Measurements from ENCODE around the gene APBB2.

DNA sequence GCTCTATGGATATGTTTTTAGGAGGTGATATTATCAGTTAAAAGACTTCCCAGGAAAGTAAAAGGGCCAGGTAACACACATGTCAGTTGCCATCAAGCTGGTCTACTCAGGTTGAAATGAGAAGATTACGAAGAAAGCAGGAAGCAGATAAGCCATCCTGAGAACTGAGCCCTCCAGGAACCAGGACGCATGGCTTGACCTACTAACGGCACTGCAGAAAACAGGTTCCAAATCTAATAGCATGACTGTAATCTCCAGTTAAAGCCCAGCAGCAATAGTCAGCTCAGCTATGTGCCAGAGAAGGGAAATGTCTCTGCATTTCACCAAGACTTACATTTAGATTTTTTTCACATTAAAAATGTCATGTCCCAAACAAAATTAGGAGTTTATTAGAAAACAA lies 77.9 kb downstream of the APBB2 start:
- TF ChIP-seq, protein P1, sequence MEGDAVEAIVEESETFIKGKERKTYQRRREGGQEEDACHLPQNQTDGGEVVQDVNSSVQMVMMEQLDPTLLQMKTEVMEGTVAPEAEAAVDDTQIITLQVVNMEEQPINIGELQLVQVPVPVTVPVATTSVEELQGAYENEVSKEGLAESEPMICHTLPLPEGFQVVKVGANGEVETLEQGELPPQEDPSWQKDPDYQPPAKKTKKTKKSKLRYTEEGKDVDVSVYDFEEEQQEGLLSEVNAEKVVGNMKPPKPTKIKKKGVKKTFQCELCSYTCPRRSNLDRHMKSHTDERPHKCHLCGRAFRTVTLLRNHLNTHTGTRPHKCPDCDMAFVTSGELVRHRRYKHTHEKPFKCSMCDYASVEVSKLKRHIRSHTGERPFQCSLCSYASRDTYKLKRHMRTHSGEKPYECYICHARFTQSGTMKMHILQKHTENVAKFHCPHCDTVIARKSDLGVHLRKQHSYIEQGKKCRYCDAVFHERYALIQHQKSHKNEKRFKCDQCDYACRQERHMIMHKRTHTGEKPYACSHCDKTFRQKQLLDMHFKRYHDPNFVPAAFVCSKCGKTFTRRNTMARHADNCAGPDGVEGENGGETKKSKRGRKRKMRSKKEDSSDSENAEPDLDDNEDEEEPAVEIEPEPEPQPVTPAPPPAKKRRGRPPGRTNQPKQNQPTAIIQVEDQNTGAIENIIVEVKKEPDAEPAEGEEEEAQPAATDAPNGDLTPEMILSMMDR (IDR thresholded peaks at IDR 0.05; ENCODE audit: low read length), result no peak
- TF ChIP-seq EZH2 (IDR thresholded peaks at IDR 0.05; ENCODE audit: borderline replicate concordance, low read length), result no peak

Data from OCI-LY1 (cell line).